Measurements from ENCODE around the gene GPX4.

- TF ChIP-seq CTCF (conservative IDR thresholded peaks at IDR 0.05; ENCODE audit: low read length) (no peak), EZH2phosphoT487 (IDR thresholded peaks at IDR 0.05; ENCODE audit: borderline replicate concordance, low read depth, low read length) (no peak)
Observed at GRCh38 chr19:1153891-1154730, 50.3 kb downstream of the GPX4 start.

Measured in OCI-LY7 (cell line).